Jurkat, Clone E6-1 (cell line): Measurements from ENCODE around the gene CEBPB. TPM values are rescaled to one million over a fixed set of nuclear protein-coding genes. Genes with fewer than 3 reads are reported as not detected.
A peak's percentile ranks its signal among the peaks of the same experiment; 100 is the strongest.
"Not testable (repeated sequence)": the region's sequence is repeated elsewhere in the genome, so short reads cannot be mapped to it uniquely, and the experiment has no call there.

Experiments
- DNase-seq: peaks from one replicate; pipeline ENCODE4 v3.0.0-alpha.2; 2011; ENCODE audit warnings: low read depth, low spot score
- H3K4me3 ChIP-seq: 2 replicates; pipeline ENCODE4 v1.5.1; 2011; ENCODE audit warnings: mild to moderate bottlenecking, low read length, control low read depth, moderate library complexity
- polyA plus RNA-seq: library from polyadenylated mRNA; unstranded; fragments of >200 nt; gene quantifications from one replicate; pipeline ENCODE4 v1.2.1, GENCODE V29; 2012; ENCODE audit warnings: missing spikeins; ENCODE audit not compliant: insufficient read length, insufficient read depth

CEBPB gene
- 7.5 TPM for polyA plus RNA-seq

GRCh38 chr20:50190251-50191064 lies at the start of gene CEBPB:
Gene CEBPB, plus strand, starts transcription at chr20:50190830. Its CDS starts 204 bp downstream, at chr20:50191034.
- peak within 1 kb of the TSS; percentile 81 for H3K4me3 ChIP-seq
- peak; percentile 73 for DNase-seq

GRCh38 chr20:50141018-50141675 lies 49.5 kb upstream of the CEBPB start:
- no peak for DNase-seq
- no peak overlapping the region for H3K4me3 ChIP-seq

- H3K4me3 ChIP-seq: no peak overlapping the region
- DNase-seq: no peak
Measured at GRCh38 chr20:50141811-50142561, 48.6 kb upstream of the CEBPB start.

DNA sequence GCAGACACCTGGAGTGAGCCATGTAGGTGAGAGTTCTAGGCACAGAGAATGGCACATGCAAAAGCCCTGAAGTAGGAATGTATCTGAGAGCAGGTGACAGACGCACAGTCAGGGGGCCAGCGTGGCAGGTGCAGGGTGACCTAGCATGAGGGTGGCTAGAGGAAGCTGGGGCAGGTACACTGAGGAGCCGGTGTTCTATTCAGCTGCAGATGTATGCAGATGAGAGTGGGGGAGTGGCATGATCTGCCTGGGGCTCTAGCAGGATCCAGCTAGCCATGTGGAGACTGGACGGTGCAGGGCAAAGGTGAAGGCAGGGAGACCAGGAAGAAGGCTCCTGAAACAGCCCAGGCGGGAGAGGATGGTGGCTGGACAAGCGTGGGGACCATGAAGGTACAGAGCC lies 47.8 kb upstream of the CEBPB start:
- DNase-seq: no peak
- no peak overlapping the region for H3K4me3 ChIP-seq

GRCh38 chr20:50144362-50144761 lies 46.3 kb upstream of the CEBPB start:
- H3K4me3 ChIP-seq: no peak overlapping the region
- no peak for DNase-seq

DNA sequence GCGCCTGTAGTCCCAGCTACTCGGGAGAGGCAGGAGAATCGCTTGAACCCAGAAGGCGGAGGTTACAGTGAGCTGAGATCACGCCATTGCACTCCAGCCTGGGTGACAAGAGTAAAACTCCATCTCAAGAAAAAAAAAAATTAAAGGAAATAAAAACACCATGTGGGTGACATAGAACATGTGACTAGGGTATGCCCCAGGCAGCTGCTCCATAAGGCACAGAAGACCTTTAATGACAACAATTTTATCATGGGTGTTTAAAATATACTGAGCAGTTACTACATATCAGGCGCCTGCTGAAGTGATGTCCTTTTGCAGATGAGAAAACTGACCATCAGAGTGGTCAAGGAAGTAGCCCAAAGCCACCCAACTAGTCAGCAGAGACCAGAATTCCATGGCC lies 45.1 kb upstream of the CEBPB start:
- DNase-seq: no peak
- H3K4me3 ChIP-seq: no peak overlapping the region

DNA sequence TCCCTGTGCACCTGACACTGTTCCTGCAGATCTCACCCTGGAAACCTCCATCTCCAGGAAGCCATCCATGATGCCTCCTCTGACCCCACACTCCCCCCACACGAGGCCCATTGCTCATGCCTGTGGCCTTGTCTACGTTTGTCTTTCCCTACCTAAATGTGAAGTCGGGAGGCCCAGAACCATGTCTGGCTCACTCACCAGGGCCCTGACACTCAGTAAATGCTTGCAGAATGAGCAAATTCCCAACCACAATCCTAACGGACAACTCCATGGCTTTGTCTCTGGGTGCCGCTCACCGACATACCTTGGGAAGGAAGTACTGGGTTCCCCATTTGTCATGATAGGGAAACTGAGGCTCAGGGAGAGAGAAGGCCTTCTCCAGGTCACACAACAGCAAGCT lies 44.4 kb upstream of the CEBPB start:
- H3K4me3 ChIP-seq: peak overlapping the region; percentile 47
- no peak for DNase-seq

- H3K4me3 ChIP-seq: peak overlapping the region; percentile 47
- DNase-seq: peak; percentile 87
Measured at GRCh38 chr20:50146732-50147662, 43.6 kb upstream of the CEBPB start.

DNA sequence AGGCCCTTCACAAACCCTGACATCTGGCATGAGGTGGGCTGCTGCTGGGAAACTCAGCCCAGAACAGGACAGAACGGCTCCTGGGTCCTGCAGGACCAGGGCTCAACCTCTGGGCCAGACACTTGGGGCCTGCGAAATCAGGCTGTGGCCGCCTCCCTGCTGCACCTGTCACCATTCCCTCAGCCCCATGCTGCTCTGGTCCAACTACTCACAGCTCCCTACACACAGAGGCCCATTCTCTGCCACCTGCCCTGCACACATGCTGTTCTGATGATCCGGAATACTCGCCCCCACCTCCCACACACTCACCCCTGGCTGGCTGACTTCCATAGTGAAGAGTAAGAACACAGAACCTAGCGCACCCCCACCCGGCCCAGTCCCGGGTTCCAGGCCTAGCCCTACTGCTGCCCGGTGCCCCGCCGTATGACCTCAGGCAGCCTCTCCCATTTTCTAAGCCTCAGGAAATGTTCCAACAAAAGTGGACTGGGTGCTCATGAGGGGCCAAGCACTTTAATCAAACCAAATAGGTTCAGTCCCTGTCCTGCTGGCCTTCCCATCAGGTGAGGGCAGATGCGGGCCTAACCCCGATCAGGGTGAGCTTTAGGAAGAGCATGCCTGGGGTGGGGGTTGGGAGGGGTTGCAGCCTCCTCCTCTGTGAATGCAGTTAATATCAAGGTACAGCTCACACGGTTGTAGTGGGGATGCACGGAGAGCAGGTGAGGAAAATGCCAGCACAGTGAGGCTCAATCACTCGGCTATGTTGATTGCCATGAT lies 41.0 kb upstream of the CEBPB start:
- no peak for DNase-seq
- no peak overlapping the region for H3K4me3 ChIP-seq

GRCh38 chr20:50151034-50151743 lies 39.4 kb upstream of the CEBPB start:
- no peak overlapping the region for H3K4me3 ChIP-seq
- DNase-seq: no peak

DNA sequence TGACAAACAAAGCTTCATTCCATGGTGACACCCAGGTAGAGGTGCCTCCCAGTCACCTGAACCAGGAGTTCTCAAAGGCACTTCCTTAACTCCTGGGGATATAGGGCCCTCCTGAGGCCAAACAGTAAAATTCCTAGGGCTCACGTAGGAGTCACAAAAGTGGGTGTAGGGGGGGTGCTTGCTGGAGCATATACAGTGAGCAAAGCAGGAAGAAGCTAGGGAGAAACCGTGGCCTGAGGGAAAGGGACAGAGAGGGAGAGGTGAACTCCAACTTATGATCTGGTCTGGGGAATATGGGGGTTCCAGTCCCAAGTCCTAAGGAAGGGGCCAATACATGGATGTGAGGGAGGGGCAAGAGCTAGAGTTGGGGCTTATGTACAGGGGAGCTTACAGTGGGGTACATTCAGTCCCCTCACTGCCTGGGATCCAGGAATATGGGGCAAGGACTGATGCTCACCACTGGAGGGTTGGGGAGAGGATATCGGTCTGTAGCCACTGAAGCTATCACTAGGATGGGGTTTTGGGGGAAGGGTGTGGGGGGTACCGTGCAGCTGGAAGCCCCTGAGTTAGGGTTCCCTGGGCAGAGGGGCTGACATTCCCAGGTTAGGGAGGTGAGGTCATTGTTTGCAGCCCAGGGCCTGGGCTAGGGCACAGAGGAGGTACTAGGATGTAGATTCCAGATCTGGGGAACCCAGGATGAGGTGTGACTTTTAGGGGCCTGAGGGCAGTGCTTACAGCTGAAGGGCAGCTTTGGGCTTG lies 38.1 kb upstream of the CEBPB start:
- peak overlapping the region; percentile 91 for H3K4me3 ChIP-seq
- DNase-seq: no peak

DNA sequence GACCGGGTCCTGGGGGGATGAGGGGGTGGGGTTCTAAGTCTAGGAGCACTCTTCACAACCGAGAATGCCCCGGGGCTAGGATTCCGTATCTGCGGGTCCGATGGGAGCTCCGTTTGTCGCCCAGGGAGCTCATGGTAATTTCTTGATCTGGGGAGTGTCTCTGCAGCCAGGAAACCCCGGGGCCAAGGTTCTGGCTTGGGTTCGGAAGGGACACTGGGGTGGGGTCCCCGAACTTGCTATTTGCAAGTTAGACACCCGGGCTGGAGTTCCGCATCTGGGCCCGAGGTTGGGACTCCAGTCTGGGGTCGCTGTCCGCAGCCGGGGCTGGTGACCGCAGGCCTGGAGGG lies 37.5 kb upstream of the CEBPB start:
- H3K4me3 ChIP-seq: peak overlapping the region; percentile 91
- no peak for DNase-seq

DNA sequence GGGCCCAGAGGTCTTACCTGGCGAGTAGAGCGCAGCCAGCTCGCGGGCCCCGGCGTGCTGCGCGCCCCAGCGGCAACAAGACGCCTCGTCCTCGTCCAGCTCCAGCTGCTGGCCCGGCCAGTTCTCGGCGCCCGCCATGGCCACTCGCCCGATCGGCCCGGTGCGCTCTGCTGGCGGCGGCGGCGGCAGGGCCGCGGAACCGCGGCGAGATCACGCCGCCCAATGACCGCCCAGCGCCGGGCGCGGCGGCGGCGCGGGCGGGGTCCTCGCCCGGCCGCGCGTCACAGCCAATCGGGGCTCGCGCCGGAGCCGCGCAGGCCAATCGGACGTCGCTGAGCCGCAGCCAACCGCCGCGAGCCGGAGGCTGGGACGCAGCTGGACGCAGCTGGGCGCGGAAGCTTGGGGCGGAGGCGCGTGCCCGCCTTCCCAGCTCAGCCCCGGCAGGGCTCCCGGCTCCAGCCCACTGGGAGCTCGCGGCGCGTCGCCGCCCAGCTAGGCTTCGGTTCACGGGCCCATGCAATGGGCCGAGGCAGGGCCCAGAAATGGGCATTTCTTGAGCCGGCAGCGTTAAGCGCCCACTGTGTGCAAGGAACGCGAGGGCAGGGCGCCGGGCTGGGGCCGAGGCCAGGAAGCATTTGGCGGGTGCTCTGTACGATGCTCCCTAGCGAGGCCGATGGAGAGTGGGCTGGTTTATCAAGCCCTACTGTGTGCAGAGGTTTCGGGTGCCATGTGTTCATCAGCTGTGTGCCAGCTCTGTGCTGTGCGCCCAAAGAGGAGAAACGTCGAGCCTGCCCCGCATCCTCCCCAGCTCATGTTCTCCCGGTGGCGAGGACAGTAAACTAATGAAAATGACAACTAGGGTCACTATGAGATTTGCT lies 36.9 kb upstream of the CEBPB start, which contains the start of gene PEDS1:
Gene PEDS1 (minus strand): TSS at position 224 of the 878 bp plus-strand sequence. CDS start 86 bp downstream, at position 138.
- H3K4me3 ChIP-seq: peak within 1 kb of the TSS; percentile 91
- peak; percentile 70 for DNase-seq

GRCh38 chr20:50161494-50161893 lies 29.1 kb upstream of the CEBPB start:
- DNase-seq, H3K4me3 ChIP-seq: not testable (repeated sequence)

DNA sequence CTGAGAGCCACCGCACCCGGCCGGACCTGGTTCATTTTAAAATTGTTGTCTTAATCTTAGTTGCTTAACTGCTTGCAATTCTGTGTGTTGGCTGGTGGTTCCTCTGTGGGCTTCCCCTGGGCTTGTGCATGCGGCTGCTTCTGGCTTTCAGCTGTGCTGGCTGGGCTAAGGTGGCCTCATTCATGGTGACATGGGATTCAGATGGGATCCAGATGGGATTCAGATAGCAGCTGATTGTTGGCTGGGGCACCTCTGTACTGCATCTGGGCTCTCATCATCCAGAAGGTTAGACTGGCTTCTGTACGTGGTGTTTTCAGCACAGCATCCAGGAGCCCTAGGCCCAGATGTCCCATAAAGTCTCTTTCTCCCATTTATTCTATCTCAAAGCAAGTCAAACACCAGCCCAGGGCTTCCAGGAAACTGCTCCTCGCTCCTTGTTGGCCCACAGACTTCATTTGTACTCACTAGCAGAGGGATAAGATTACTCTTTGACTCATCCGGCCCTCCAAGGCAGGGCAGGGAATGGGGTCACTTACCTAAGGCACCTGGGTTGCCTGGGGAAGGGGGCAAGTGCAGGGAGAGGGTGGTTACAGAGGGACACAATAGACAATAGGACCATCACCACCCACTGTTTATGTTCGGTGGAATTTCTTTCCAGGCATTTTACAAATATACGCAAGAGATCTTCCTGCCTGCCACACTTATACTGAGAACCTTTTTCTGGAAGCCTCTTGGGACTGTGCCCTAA lies 26.9 kb upstream of the CEBPB start:
- no peak overlapping the region for H3K4me3 ChIP-seq
- no peak for DNase-seq
